ENCODE measurements around the gene FOLR2.

DNA sequence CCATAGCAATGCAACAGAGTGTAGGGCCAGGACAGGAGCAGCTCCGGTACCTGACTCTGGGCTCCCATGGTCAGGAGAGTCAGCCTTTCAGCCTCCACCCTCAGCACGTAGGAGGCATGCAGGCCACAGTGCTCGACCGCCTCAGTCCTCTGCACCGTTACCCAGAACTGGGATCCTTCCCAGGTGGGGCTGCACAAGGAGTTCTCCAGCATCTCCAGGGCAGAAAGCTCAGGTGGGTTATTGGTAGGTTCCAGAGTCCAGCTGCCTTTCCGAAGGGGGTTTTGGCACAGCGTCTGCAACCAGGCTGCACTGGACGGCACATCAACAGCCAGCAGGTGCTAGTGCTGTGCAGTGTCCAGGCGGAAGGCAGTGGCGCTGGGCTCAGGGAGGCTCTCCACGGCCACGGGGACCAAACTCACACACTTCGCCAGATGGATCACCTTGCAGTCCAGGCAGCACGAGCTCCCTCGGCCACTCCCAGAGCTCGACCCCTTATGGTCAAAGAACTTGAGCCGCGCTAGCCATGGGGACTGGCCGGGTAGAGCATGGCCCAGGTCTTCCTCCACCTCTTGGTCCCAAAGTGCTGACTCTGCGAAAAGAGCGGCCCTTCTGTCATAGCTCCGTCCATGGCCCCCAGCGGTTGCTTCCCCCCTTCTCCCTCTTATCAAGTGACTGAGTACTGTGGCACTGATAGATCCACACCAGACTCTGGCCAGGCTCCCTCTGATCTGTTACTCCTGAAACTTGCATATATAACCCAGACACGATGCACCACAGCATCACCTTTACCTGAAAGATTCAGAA lies 34.3 kb downstream of the FOLR2 start:
- TF ChIP-seq CTCF (IDR thresholded peaks at IDR 0.05) (no peak), SIN3A (IDR thresholded peaks at IDR 0.05; ENCODE audit: borderline replicate concordance, low read depth, low read length) (no peak), MAX (IDR thresholded peaks at IDR 0.05; ENCODE audit: low read depth) (no peak), RCOR1 (IDR thresholded peaks at IDR 0.05; ENCODE audit: low read length) (no peak), POLR2AphosphoS5 (IDR thresholded peaks at IDR 0.05; ENCODE audit: low read depth, low read length) (no peak), RFX5 (IDR thresholded peaks at IDR 0.05; ENCODE audit: low read length) (no peak)

Measured in SK-N-SH (cell line).